GM13976 (cell line): ENCODE results near the gene CCNL1.

Source experiments
- DNase-seq: peaks from one replicate; pipeline ENCODE4 v3.0.0; 2012; ENCODE audit warnings: low spot score
- CTCF ChIP-seq: IDR thresholded peaks from 2 replicates; pipeline ENCODE4 v1.5.1; 2012; ENCODE audit warnings: borderline replicate concordance, mild to moderate bottlenecking; ENCODE audit not compliant: insufficient read depth; ENCODE audit errors: extremely low read depth, missing control alignments, control extremely low read depth
- in situ Hi-C: fragments of 300-500 bp; cut with MboI; formaldehyde crosslinking; loops from one replicate; pipeline ENCODE4 v1.12.0; 2022; ENCODE audit warnings: low sequenced_read_pairs, mixed read lengths, inconsistent platforms; ENCODE audit not compliant: unreplicated experiment

The CCNL1 gene

GRCh38 chr3:157134620-157135191 is 25.2 kb downstream of the CCNL1 start:
- DNase-seq: no peak
- TF ChIP-seq CTCF: no peak
- in situ Hi-C loops: loop anchor here (10.0 to 25.0 kb wide), 3 partner anchors 50 to 972 kb away; partner anchors contain the start of gene TIPARP

GRCh38 chr3:157133434-157134320 is 26.3 kb downstream of the CCNL1 start:
- no peak for TF ChIP-seq CTCF
- no peak for DNase-seq
- in situ Hi-C loops: loop anchor here (10.0 to 25.0 kb wide), 3 partner anchors 49 to 971 kb away; partner anchors contain the start of gene TIPARP

GRCh38 chr3:157132936-157133335 is 27.0 kb downstream of the CCNL1 start:
- no peak for TF ChIP-seq CTCF
- in situ Hi-C loops: loop anchor here (10.0 to 25.0 kb wide), 3 partner anchors 48 to 971 kb away; partner anchors contain the start of gene TIPARP
- no peak for DNase-seq

GRCh38 chr3:157132341-157132740 is 27.6 kb downstream of the CCNL1 start:
- DNase-seq: no peak
- no peak for TF ChIP-seq CTCF
- in situ Hi-C loops: loop anchor here (10.0 to 25.0 kb wide), 3 partner anchors 48 to 970 kb away; partner anchors contain the start of gene TIPARP

- no peak for DNase-seq
- TF ChIP-seq CTCF: no peak
- in situ Hi-C loops: loop anchor here (10.0 to 25.0 kb wide), 3 partner anchors 47 to 970 kb away; partner anchors contain the start of gene TIPARP
Measured at GRCh38 chr3:157131861-157132260, 28.1 kb downstream of the CCNL1 start.

GRCh38 chr3:157130467-157131251 is 29.3 kb downstream of the CCNL1 start:
- in situ Hi-C loops: loop anchor here (10.0 to 25.0 kb wide), 3 partner anchors 46 to 968 kb away; partner anchors contain the start of gene TIPARP
- peak; percentile 61 for TF ChIP-seq CTCF
- DNase-seq: peak; percentile 48
